NCI-H82 treated with DMSO at 0.1 percent for 48 hours (cell line): ENCODE data around the gene TACC2.
"Not testable (repeated sequence)": the region's sequence is repeated elsewhere in the genome, so short reads cannot be mapped to it uniquely, and the experiment has no call there.

Experiments
- DNase-seq: peaks from one replicate; lab custom pipeline; 2025; ENCODE audit not compliant: unreplicated experiment; lab: John Stamatoyannopoulos, UW

Gene TACC2

DNA sequence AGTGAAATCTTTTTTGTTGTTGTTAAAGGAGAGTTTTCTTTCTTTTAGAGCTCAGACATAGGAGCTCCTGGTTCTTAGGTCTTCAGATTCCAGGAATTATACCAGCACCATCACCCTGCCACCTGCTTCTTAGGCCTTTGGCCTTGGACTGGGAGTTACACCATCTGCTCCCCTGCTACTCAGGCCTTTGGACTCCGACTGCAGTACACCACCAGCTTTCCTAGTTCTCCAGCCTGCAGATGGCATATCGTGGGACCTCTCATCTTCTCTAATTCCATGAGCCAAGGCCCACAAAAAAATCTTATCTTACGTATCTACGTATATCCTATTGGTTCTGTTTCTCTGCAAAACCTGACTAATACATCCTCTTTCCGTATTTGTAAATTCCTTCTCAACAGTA, 5.1 kb upstream of the TACC2 start:
- DNase-seq, result no peak

DNA sequence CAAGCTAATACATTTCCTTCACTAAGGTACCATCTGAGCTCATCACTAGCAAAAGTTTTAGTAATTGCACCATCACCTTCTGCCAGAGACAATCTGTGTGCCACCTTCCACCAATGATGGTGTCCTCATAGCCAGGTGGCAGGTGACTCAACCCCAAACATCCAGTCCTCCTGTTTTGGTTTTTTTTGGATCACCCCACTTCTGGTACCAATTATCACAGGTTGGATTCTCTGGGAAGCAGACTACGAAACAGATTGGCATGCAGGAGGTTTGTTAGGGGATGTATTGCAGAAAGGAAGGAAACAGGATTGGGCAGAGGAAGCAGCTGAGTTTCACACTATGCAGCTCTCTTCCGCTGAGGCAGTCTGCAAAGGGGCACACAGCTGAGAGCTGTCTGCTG, 4.5 kb upstream of the TACC2 start:
- no peak for DNase-seq

- no peak for DNase-seq
Measured at GRCh38 chr10:121990015-121990677, 1.2 kb downstream of the TACC2 start.

GRCh38 chr10:121991727-121992126, 2.8 kb downstream of the TACC2 start:
- not testable (repeated sequence) for DNase-seq

GRCh38 chr10:121994429-121994941, 5.5 kb downstream of the TACC2 start:
- DNase-seq, result no peak

- no peak for DNase-seq
Measured at GRCh38 chr10:121998462-121998861, 9.5 kb downstream of the TACC2 start.

DNA sequence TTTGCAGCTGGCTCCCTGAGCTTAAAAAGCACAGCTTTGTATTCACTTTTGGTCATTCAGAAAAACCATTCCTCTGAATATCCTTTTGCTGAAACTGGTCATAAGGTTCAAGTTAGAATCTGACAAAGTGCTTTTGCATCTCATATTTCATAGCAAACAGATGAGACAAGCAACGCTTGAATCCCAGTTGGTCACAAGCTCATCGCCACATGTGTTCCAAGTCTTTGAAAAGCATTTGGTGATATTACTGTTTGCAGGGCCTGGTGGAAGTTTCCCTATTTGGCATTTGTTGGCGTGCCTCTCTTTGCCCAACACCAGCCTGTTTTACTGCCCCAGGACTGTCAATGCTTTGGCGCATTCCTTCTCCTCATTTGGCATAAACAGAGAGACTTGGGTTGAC, 10.3 kb downstream of the TACC2 start:
- no peak for DNase-seq

GRCh38 chr10:122001698-122002097, 12.7 kb downstream of the TACC2 start:
- no peak for DNase-seq

DNA sequence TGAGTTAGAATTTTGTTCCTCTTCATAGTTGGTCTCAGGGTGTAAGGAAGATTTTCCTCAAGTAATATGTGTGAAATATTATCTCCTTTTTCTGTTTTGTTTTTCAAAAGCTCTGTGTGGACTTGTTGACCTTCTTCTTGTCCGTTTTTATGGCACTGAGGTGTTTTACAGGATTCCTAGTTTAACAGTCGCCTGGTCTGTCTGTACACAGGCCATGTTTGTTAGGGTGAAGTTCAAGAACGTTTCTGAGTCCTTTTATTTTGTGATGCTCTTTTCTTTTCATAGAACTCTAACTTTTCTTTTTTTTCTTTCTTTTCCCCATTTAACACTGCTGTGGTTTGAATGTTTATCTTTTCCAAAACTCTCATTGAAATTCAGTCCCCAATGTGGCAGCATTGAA, 18.5 kb downstream of the TACC2 start:
- DNase-seq, result no peak

GRCh38 chr10:122010405-122011050, 21.6 kb downstream of the TACC2 start:
- DNase-seq, result no peak

DNA sequence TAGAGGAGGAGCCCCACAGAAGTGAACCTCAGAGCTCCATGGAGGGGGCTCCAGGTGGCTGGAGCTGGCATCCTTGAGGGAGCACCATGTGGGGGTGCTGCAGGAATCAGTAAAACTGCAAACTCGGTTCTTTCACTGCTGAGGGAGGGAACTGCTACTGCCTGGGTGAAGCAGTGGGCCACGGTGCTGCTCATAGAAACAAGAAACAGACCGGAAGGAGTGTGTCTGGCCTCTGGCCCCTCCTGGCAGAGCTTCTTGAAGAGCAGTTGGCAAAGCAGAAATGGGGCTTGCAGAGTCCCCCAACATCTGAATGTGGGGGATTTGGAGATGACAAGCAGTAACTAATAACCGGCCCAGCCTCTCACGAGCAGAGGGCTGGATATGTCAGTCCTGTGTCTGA, 23.8 kb downstream of the TACC2 start:
- no peak for DNase-seq

- no peak for DNase-seq
Measured at GRCh38 chr10:122013311-122013780, 24.4 kb downstream of the TACC2 start.

DNA sequence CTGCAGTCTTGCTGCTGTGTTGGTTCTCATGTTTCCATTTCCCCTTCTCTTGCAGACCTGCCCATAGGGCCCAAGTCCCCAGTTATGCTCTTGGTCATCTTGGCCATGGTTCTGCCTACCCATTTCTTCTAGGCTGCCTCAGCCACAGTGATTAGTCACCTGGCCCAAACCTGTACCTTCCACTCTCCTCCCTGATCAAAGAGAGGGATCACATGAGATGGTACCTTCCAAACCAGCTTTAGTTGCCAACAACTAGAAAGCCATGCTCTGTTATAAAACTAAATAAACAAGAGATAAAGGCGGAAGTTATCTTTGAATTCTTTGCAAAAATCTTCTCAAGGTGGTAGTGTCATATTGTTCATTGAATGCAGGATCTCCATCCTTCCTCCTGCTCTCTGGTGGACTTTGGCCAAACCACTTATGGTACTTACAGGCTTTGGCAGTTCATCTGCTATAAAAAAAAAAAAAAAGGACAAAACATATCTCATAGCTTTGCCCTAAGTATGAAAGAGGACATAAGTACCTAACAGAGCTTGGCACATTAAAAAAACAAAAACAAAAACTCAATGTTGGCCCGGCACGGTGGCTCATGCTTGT, 25.8 kb downstream of the TACC2 start:
- no peak for DNase-seq

- not testable (repeated sequence) for DNase-seq
Measured at GRCh38 chr10:122017926-122018325, 29.0 kb downstream of the TACC2 start.

DNA sequence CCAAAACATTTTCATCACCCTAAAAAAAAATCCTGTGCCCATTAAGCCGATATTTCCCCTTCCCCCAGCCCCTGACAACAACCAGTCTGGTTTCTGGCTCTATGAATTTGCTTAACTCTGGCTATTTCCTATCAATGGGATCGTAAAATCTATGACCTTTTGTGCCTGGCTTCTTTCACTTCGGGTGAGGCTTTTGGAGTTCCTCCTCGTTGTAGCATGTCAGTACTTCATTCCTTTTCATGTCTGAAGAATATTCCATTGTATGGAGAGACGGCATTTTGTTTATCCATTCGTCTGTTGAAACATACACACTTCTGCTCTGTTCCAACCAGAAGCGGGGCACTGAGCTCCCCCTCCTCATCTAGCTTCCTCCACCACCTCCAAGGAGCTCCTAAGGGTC, 29.5 kb downstream of the TACC2 start:
- DNase-seq, result no peak

DNA sequence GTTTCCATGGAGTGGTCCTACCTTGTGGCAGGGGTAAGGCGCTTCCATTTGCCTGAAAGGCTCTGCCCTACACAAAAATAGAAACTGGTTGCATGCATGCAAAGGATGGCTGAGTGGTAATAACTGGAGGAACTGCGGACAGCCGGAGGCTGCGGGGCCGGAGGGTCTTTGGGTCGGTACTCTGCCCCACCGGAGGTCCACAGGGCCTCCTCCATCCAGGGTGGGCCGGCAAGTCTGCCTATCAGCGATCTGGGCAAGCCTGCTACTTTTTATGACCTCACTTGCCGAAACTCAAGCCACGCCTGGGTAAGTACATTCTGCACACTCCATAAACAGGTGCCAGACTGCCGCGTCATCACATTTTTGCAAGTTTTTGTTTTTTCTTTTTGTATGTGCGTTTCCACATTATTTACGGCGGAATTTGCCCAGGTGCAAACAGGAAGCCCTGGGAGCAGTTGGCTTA, 30.0 kb downstream of the TACC2 start:
- DNase-seq, result no peak

DNA sequence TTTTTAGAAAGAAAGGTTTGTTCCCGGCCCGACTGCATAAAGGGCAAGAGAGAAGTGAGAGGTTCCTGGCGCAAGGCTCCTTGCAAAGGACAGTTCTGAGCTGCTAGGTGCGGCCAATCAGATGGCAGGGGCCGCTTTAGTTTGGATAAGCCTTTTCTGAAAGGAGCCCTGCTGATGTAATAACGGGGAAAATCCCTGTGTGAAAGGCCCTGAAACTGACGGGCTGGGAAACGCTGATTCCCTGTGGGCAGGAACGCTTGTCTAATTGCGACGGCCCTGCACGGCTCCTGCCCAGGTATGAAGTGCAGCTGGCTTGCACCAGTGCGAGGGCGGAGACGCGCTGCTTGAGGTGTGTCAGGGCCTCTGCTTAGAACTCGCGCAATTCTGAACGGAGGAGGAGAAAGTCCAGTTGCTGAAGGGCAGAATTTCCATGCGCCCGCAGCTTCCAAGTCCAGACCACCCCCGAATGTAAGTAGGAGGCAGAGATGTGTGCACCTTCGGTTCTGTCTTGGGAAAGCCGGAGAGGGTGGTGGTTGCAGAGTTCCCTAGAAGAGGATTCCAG, 30.5 kb downstream of the TACC2 start:
- DNase-seq, result no peak

DNA sequence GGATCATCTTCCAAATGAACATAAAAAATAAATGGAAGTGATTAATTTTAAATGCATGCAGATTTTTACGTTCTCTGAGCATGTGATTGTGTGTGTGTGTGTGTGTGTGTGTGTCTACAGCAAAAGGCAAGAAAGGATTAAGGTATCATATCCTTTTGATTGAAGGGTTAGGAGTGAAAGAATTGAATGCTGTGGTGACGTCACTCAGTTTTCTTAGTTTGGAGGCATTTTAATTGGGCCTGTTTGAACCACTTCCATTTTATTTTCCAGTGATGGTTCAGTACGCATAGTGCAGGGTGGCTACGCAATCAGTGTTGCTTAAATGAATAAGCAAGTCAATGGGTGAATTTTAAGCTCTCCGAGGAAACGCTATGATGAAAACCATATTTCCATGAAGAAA, 31.3 kb downstream of the TACC2 start:
- no peak for DNase-seq

- DNase-seq, result no peak
Measured at GRCh38 chr10:122021379-122021778, 32.4 kb downstream of the TACC2 start.

DNA sequence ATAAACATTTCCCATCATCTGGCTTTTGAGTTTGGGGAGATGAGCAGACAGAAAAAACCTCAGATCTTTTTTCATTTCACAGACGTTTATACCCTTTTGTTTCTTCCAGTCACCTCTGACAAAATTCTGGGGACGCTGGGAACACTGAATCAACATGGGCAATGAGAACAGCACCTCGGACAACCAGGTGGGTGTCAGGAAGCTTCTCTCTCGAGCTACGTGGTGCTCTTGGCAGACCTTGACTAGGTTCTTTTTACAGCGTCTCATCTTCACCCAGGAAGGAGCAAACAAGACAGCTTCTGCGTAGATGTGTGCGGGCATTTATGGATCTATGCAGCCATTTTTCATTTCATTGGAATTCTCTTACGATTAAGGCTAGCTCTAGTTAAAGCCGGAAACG, 32.9 kb downstream of the TACC2 start:
- DNase-seq, result no peak

DNA sequence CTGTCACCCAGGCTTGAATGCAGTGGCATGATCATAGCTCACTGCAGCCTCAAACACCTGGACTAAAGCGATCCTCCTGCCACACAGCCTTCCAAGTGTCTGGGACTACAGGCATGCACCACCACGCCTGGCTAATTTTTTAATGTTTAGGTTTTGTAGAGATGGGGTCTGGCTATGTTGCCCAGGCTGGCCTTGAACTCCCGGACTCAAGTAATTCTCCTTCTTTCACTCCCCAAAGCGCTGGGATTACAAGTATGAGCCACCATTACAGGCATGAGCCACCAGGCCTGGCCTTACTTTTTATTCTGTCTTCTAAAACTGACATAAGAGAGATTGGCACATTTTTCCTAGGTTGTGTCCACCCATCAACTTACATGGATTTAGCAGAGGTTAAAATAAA, 33.3 kb downstream of the TACC2 start:
- DNase-seq, result no peak

DNA sequence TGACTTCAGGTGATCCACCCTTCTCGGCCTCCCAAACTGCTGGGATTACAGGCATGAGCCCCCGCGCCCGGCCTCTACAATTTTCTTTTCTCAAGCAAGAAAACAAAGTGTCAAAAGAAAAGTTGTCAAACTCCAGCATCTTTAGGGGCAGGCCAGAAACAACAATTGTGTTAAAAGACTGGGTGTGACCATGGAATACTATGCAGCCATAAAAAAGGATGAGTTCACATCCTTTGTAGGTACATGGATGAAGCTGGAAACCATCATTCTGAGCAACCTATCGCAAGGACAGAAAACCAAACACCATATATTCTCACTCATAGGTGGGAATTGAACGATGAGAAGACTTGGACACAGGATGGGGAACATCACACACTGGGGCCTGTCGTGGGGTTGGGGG, 34.3 kb downstream of the TACC2 start:
- DNase-seq, result not testable (repeated sequence)
